GM03348 (cell line): ENCODE data around the gene PPP3R2.
A peak's percentile ranks its signal among the peaks of the same experiment; 100 is the strongest.
"Not testable (repeated sequence)": the region's sequence is repeated elsewhere in the genome, so short reads cannot be mapped to it uniquely, and the experiment has no call there.

Experiments used
- DNase-seq: peaks from one replicate; pipeline ENCODE4 v3.0.0; 2012; ENCODE audit warnings: low spot score

Gene PPP3R2

GRCh38 chr9:101587332-101588043 lies 7.3 kb downstream of the PPP3R2 start:
- peak; percentile 37 for DNase-seq

- DNase-seq = no peak
These were observed 8.1 kb downstream of the PPP3R2 start for GRCh38 chr9:101586651-101587050.

GRCh38 chr9:101585740-101586139 lies 9.0 kb downstream of the PPP3R2 start:
- no peak for DNase-seq

GRCh38 chr9:101582553-101582952 lies 12.2 kb downstream of the PPP3R2 start:
- DNase-seq = peak; percentile 82

- DNase-seq = no peak
These were observed 14.8 kb downstream of the PPP3R2 start for GRCh38 chr9:101579711-101580545.

- no peak for DNase-seq
These were observed 16.4 kb downstream of the PPP3R2 start for GRCh38 chr9:101578378-101578777.

GRCh38 chr9:101574731-101575333 lies 19.9 kb downstream of the PPP3R2 start:
- DNase-seq = no peak

GRCh38 chr9:101572316-101572715 lies 22.5 kb downstream of the PPP3R2 start:
- no peak for DNase-seq

GRCh38 chr9:101571114-101571513 lies 23.7 kb downstream of the PPP3R2 start:
- no peak for DNase-seq

- no peak for DNase-seq
These were observed 24.8 kb downstream of the PPP3R2 start for GRCh38 chr9:101569741-101570501.

GRCh38 chr9:101567725-101568350 lies 26.9 kb downstream of the PPP3R2 start:
- DNase-seq = no peak

GRCh38 chr9:101566904-101567724 lies 27.7 kb downstream of the PPP3R2 start:
- peak; percentile 32 for DNase-seq

GRCh38 chr9:101564252-101564651 lies 30.5 kb downstream of the PPP3R2 start:
- DNase-seq = no peak

- no peak for DNase-seq
These were observed 31.8 kb downstream of the PPP3R2 start for GRCh38 chr9:101562966-101563365.

- no peak for DNase-seq
These were observed 33.0 kb downstream of the PPP3R2 start for GRCh38 chr9:101561740-101562139.

GRCh38 chr9:101549472-101550098 lies 45.2 kb downstream of the PPP3R2 start:
- DNase-seq = not testable (repeated sequence)

GRCh38 chr9:101543098-101543735 lies 51.6 kb downstream of the PPP3R2 start:
- no peak for DNase-seq
